ENCODE results near the gene GON4L.
A peak's percentile ranks its signal among the peaks of the same experiment; 100 is the strongest.
"Not testable (repeated sequence)": the region's sequence is repeated elsewhere in the genome, so short reads cannot be mapped to it uniquely, and the experiment has no call there.

Gene GON4L

DNA sequence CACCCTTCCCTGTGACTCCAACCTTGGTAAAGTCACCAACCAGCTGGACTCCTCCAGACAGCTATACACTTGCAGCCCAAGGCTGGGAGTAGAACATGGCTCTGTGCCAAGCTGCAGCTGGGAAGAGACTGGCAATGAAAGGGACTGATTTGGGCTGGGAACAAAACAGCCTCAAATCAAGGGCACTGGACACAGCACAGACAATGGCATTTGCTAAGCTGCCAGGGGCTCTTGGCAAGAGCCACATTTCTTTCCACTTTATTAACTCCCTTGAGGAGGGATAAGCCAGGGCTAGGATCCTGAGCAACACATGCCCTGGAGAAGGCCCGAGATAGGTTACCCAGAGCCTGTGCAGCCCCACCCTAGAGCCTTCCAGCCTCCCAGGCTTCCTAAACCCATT is 14.4 kb upstream of the GON4L start:
- DNase-seq (ENCODE audit: low spot score), result peak; percentile 97

DNA sequence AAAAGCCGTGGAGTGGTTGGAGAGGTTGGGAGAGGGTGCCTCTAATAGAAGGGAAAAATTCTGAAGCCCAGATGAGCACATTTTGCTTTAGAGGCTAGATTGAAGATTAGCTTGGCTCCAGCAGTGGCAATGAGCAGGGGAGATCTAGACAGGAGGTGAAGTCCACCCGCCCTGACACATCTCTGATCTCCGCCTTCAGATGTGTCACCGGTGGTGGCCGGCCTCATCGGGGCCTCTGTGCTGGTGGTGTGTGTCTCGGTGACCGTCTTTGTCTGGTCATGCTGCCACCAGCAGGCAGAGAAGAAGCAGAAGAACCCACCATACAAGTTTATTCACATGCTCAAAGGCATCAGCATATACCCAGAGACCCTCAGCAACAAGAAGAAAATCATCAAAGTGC is 10.8 kb upstream of the GON4L start:
- no peak for DNase-seq (ENCODE audit: low spot score)

DNA sequence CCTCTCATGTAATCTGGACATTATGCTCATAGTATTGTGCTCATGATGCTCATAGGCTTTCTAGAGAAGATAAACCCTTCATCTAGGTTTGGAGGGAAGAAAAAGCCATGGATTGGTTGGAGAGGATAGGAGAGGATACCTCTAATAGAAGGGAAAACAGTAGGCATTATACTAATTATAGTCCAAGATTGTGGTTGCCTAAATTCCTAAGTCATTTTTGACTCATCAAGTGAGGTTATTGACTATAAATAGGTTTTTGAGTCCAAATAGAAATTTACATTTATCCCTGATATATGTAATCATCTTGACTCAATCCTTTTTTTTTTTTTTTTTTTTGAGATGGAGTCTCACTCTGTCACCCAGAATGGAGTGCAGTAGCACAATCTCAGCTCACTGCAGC is 7.4 kb upstream of the GON4L start:
- DNase-seq (ENCODE audit: low spot score), result no peak

DNA sequence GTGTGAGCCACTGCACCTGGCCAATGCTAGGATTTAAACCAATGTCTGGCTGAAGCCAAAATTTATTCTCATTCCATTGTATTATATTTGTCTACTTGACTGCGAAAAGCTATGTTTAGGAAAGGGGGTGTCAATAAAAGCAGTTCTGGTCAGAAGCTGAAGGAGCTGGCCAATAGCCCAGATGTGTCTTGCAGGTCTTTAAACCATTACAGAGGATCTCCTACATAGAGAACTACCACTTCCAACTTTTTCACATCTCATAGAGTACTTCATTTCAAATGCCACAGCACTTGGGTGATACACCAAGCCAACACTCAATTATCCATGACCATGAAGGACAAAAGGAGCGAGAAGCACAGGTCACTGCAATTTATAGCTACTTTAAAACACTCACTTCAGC is 4.9 kb upstream of the GON4L start:
- DNase-seq (ENCODE audit: low spot score), result no peak

DNA sequence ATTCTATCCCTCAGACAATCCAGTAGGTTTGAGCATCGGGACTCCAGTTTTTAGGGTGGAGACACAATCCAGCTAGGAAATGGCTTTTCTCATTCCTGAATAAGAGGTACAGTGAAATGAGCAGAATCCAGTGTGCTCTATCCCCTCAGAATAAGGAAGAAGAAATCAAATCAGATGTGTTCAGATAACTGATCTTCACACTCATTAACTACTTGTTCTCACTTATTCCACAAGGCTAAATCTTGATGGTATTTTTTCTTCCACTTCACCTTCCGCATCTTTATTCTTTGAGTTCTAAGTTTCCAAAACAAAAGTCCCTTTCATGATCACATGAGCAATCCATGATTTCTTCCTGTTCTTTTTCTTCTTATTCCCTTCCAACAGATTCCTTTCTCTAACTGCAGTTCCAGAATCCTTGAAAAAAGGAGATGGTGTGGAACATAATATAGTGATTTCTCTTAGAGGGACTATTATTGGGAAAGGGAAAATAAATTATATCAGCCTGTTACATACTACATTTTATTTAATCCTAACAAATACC is 4.0 kb upstream of the GON4L start:
- DNase-seq (ENCODE audit: low spot score), result no peak

DNA sequence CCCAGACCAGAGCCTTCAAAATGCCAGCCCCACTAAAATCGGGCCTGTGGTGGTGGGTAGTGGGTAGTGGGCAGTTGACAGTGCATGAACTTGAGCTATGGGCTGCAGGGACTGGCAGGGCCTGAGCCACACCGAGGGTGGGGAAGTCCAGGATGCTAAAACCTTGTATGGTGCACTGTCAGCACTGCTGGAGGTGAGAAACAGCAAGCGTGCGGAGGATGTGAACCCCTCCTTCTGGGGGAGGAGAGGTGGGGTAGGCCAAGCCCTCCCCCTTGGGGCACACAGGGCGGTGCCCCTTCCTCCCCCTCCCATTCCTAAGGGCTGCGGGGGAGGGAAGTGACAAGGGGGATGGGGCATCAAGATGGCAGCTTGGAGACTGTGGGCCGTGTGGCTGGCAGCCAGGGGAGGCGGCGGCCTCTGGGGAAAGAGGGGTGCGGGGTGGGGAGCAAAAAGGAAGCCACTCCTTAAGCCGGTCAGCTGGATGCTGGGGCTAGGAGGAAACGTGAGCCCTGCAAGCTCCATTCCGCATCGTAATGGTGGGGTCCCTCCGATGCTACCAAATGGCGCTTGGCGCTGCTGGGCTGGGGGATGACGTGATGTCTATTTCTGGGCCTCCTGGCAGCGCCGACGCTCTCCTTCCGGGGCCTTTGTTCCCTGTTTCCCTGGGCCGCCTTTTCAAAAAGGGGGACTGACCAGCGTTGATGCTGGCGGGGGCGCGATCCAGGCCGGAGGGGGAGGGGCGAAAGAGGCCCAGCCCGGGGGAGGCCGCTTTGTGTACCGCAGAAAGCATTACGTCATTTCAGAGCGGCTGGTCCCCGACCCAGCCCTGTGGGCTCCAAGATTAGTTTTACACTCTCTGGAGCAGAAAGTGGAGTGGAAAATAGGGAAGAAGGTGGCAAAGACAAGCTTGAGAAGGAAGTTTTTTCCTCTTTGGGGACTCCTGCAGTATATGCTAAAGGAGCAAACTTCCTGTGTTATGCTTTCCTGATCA is 3.2 kb upstream of the GON4L start:
- DNase-seq (ENCODE audit: low spot score), result peak; percentile 96

DNA sequence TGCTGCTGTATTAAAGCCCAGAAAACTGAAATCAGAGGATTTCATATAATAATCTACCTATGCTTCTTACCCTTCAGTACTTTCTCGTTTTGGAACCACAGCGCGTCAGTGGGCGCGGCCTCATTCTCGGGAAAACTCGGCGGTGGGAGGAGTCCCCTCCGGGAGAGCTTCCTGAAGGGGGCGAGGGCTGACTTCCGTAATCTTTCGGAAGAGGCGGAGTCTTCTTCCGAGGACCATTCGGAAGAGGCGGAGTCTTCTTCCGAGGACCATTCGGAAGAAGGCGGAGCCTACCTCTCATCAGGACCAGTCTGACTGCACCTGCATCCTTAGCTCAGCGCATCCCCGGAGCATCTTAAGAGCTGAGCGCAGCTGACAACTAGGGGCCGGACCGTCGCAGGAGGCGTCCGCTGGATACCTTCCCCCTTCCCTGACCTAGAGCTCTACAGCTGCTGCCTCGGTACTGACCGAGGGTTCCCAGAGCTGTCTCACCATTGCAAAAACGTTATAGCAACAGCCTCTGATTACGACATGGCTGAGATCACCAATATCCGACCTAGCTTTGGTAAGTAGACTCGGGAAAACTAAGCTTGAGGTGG is 2.3 kb upstream of the GON4L start, which contains the start of gene SYT11:
TSS of gene SYT11 (plus strand) at position 334 of the 596 bp plus-strand sequence. CDS start at position 529, 195 bp downstream.
- peak; percentile 98 for DNase-seq (ENCODE audit: low spot score)

DNA sequence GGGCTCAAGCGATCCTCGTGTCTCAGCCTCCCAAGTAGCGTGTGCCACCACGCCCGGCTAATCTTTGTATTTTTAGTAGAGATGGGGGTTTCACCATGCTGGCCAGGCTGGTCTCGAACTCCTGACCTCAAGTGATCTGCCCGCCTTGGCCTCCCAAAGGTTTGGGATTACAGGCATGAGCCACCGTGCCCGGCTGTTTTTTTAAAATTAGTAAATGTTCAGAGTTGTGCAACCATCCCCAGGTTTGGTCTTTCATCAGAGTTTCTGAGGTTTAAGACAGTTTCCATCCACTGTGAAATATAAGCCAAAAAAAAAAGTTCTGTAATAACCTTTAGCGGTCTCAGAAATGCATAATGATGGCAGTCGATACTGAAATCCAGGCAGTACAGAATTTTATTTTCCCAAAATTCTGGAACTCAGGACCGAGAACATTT is 1.8 kb upstream of the GON4L start:
- no peak for DNase-seq (ENCODE audit: low spot score)

DNA sequence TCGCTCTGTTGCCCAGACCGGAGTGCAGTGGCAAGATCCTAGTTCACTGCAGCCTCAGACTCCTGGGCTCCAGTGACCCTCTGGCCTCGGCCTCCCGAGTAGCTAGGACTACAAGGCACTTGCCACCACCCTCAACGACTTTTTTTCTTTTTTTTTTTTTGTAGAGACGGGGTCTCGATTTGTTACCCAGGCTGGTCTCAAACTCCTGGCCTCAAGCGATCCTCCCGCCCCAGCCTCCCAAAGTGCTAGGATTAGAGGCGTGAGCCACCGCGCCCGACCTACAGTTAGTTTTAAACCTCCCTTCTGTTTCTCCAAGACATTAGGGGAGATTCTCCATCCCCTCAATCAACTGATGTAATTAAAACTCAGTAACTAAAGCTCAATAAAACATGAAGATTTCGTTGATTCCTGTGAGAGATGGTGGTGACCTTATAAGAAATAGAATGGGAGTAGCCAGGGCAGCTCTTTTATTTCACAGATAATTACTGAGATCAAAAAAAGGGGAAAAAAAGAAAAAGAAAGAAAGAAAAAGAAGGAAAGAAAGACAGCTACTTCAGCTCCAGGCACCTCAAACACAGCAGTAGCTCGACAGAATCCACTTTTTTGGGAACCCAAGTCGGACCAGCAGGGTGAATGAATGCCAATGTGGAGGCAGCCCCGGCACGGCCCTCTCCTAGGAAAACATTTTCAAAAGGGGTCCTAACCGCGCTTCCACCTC is 598 bp downstream of the GON4L start:
- DNase-seq (ENCODE audit: low spot score), result no peak

DNA sequence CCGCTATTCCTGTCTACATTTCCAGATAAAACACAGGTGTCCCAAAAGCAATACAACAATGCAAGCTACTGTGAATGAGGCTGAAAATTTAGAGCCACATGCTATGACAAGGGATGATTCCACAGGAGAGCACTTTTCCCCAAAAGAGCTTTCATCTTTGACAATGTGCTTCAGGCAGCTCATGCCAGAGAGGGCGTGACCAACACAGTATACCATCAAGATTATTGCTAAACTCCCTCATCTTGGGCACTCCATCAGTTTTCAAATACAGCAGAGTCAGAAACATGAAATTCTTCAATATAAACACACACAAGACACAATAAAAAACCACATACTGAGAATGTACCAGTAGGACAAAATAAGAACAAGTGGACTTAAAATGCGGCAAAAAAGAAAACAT is 6.7 kb downstream of the GON4L start:
- no peak for DNase-seq (ENCODE audit: low spot score)

DNA sequence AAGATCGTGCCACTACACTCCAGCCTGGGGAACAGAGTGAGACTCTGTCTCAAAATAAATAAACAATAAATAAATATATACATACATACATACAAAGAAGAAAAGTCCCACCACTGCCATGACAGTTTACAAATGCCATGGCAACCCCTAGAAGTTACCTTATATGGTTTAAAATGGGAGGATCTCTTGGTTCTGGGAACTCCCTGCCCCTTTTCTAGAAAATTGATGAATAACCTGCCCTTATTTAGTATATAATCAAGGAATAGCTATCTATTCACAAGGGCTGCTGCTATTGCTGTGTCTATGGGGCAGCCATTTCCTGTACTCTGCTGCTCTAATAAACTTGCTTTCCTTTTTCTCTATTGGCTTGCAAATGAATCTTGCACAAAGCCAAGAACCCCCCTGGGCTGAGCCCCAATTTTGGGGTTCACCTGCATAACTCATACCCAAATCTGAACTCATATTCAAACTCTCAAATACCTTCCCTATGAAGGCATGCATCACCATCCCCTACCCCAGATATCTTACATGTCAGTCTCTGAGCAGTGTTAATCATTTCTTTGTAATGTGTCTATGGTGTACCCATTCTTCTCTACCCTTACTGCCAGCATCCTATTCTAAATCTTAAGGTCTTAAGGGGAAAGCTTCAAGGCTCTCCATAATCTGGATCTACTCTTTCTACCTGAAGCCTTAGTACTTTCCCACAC is 9.0 kb downstream of the GON4L start:
- no peak for DNase-seq (ENCODE audit: low spot score)

DNA sequence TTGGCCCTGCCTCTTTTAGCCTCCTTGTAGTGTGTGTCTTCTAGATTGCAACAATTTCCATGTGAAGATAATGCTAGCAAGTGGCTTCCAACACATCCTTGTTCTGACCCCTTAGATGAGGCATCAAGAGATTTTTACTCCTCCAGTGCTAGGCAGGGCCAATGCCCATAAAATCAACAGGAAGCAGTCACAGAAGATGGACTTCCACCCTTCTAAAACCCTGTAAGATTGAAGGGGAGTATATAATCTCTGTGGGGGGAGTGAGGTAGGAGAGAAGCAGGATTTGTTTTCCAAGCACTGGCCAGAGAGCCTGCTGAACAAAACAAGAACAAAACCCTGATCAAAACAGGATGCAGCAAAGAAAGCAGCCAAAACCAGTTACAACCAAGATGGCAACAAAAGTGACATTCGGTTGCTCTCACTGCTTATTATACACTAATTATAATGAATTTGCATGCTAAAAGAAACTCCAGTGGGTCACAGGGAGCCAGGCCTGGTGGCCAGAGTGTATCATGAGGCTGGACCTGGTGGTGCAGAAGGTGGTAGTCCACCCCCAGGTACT is 12.1 kb downstream of the GON4L start:
- no peak for DNase-seq (ENCODE audit: low spot score)

DNA sequence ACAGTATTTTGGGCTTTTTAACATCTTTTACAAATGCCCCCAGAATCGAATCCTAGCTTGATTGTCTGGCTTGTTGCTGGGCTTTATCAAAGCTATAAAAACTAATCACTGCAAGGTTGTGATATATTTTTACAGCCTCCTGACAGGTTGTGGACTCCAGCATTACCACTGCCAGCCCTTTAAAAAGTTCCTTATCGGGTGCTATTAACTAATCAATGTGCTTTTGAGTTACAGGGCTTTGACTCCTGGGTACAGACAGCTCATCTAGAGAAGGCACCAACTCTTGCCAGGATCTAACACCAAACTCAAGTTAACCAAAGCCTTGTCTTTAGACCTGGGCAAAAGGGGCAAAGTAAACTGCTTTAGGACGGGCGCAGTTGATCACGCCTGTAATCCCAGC is 16.6 kb downstream of the GON4L start:
- DNase-seq (ENCODE audit: low spot score), result no peak

DNA sequence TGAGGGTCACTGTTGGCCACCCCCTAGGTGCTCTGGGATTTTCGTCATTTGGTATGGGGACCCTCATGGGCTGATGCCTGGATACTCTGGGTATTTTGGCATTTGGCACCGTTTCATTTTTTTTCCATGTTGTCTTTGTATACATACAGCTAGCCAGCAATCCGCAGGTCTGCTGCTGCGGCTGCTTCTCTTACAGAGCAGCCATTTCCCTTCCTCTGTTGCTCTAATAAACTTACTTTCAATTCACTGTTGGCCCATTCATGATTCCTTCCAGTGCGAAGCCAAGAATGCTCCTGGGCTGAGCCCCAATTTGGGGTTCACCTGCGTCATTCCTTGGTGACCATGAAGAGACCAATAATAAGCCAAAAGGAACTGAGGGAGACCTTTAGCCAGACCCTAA is 21.5 kb downstream of the GON4L start:
- no peak for DNase-seq (ENCODE audit: low spot score)

DNA sequence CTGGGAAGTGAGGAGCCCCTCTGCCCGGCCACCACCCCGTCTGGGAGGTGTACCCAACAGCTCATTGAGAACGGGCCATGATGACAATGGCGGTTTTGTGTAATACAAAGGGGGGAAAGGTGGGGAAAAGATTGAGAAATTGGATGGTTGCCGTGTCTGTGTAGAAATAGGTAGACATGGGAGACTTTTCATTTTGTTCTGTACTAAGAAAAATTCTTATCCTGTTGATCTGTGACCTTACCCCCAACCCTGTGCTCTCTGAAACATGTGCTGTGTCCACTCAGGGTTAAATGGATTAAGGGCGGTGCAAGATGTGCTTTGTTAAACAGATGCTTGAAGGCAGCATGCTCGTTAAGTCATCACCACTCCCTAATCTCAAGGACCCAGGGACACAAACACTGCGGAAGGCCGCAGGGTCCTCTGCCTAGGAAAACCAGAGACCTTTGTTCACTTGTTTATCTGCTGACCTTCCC is 22.1 kb downstream of the GON4L start:
- not testable (repeated sequence) for DNase-seq (ENCODE audit: low spot score)

DNA sequence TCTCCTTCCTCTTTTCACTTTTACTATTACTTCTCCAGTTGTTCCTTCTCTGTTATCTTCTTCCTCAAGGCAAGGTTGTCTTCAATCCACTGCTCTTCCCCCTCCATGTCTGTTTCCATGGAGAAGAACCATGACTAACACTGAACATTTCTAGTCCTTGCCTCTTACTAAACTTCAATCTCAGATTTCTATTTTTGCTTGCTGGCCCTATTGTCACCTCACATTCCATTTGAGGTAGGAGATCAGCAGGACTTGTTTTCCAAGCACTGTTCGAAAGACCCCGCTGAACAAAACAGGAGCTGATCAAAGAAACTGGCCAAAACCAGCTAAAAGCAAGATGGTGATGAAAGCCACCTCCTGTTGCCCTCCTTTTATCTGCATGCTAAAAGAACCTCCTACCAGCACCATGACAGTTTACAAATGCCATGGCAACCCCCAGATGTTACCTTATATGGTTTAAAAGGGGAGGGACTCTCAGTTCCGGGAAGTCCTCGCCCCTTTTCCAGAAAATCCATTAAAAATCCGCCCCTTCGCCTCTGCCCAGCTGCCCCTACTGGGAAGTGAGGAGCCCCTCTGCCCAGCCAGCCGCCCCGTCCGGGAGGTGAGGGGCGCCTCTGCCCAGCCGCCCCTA is 22.6 kb downstream of the GON4L start:
- no peak for DNase-seq (ENCODE audit: low spot score)

DNA sequence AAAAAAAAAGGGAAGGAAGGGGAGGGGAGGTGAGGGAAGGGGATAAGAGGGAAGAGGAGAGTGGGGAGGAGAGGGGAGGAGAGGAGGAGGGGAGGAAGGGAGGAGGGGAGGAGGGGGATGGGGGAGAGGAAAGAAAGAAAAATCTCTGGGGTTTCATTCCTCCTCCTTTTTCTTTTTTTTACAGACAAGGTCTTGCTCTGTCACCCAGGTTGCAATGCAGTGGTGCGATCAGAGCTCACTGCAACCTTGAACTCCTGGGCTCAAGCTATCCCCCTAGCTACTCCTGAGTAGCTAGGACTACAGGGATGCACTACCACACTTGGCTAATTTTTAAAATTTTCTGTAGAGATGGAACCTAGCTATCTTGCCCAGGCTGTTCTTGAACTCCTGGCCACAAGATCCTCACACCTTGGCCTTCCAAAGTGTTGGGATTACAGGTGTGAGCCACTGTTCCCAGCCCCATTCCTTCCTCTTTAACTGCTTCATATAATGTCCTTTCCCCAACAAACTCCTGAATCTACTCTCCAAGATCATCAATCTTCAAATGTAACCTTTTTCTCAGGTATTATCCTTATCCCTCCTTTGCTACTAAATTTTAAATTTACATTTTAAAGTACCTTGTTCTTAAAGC is 23.2 kb downstream of the GON4L start:
- no peak for DNase-seq (ENCODE audit: low spot score)

DNA sequence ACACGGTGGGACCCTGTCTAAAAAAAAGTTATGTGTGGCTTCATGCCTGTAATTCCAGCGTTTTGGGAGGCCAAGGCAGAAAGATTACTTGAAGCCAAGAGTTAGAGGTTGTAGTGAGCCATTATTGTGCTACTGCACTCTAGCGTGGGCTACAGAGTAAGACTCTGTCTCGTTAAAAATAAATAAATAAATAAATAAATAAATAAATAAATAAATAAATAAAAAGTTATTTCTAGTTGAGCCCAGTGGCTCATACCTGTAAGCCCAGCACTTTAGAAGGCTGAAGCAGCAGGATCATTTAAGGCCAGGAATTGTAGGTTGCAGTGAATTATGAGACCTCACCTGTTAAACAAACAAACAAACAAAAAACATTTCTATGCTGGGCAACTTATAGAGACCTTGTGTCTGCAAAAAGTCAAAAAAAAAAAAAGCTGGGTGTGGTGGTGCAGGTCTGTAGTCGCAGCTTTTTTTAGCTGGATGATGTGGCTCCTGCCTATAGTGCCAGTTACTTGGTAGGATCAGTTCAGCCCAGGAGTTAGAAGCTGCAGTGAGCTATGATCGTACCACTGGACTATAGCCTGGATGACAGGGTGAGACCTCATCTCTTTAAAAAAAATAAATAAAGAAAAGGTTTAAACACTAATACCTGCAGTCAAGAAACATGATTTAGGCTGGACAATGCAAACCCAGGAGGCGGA is 25.6 kb downstream of the GON4L start:
- no peak for DNase-seq (ENCODE audit: low spot score)

DNA sequence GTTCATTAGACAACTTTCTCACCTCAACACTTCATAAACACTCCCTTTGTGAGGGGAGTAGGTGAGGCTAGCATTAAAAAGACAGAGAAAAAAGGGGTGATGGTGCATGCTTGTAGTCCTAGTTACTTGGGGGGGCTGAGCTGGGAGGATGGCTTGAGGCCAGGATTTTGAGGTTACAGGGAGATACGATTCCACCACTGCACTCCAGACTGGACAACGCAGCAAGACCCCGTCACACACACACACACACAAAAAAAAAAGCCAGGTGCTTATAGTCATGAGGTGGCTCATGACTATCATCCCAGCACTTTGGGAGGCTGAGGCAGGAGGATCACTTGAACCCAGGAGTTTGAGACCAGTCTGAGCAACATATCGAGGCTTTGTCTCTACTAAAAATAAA is 29.6 kb downstream of the GON4L start:
- DNase-seq (ENCODE audit: low spot score), result no peak

DNA sequence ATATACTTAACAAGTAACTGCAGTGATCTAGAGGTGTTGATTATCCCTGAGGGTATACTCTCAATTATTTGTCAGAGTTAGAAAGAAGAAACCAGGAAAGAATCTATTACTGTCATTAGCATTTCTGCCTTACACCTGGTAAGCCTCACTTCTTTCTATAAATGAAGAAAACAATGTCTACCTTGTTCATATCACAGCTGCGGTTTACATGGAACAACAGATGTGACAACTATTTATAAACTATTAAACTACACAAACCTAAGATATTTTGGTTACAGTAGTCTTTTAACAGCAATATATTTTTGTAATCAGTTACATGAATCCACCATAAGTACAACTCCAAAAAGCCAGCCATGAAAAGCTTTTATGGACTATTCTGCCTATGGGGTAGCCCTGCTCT is 40.7 kb downstream of the GON4L start:
- DNase-seq (ENCODE audit: low spot score), result no peak

Data from putamen (tissue), 1 donor.